Mesenchymal stem cell (in vitro differentiated cells and primary cell): ENCODE measurements around the gene CCDC30.

Experiments used
- DNase-seq: peaks from one replicate; pipeline ENCODE4 v3.0.0-alpha.2; 2013
- H2AFZ ChIP-seq: one replicate; pipeline ENCODE4 v1.6.1; 2013; ENCODE audit warnings: low read depth, mild to moderate bottlenecking, control low read depth, inconsistent platforms, low read length, moderate library complexity
- H2AK5ac ChIP-seq: 2 replicates; pipeline ENCODE4 v1.6.1; 2013; ENCODE audit warnings: low read length, moderate library complexity, mild to moderate bottlenecking, inconsistent platforms; ENCODE audit not compliant: severe bottlenecking
- H2BK120ac ChIP-seq: one replicate; pipeline ENCODE4 v1.6.1; 2013; ENCODE audit warnings: low read depth, mild to moderate bottlenecking, inconsistent platforms, low read length, moderate library complexity
- H2BK12ac ChIP-seq, 2 experiments: one replicate each; pipeline ENCODE4 v1.6.1; 2013; ENCODE audit warnings: inconsistent platforms in 2 of 2, low read length in 2 of 2, mild to moderate bottlenecking in 2 of 2, moderate library complexity in 2 of 2, control low read depth in 1 of 2
- H2BK15ac ChIP-seq: one replicate; pipeline ENCODE4 v1.6.1; 2013; ENCODE audit warnings: mild to moderate bottlenecking, low read depth, inconsistent platforms; ENCODE audit not compliant: poor library complexity, severe bottlenecking
- H2BK5ac ChIP-seq: 2 replicates; pipeline ENCODE4 v1.6.1; 2013; ENCODE audit warnings: low read depth, mild to moderate bottlenecking, low read length, control low read depth, inconsistent platforms; ENCODE audit not compliant: poor library complexity, severe bottlenecking
- H3K14ac ChIP-seq, 2 experiments: one replicate each; pipeline ENCODE4 v1.6.1; 2013; ENCODE audit warnings: inconsistent platforms in 2 of 2, low read length in 2 of 2, control low read depth in 1 of 2, mild to moderate bottlenecking in 1 of 2, moderate library complexity in 1 of 2
- H3K18ac ChIP-seq, 2 experiments: one replicate each; pipeline ENCODE4 v1.6.1; 2013; ENCODE audit warnings: inconsistent platforms in 2 of 2, low read length in 2 of 2, control low read depth in 1 of 2, low read depth in 1 of 2, mild to moderate bottlenecking in 1 of 2
- H3K23ac ChIP-seq, 2 experiments: one replicate each; pipeline ENCODE4 v1.6.1; 2013; ENCODE audit warnings: inconsistent platforms in 2 of 2, low read length in 2 of 2, mild to moderate bottlenecking in 2 of 2, moderate library complexity in 2 of 2, control low read depth in 1 of 2
- H3K27ac ChIP-seq: 2 replicates; pipeline ENCODE4 v1.5.1; 2013; ENCODE audit warnings: mild to moderate bottlenecking, moderate library complexity, low read length, control low read depth, inconsistent platforms; ENCODE audit not compliant: poor library complexity, severe bottlenecking
- H3K27me3 ChIP-seq, 2 experiments: 2 replicates each; pipeline versions ENCODE4 v1.6.1 to v1.7.0; 2013; ENCODE audit warnings: low read length in 2 of 2, mild to moderate bottlenecking in 2 of 2, moderate library complexity in 2 of 2, control low read depth in 1 of 2, inconsistent platforms in 1 of 2; ENCODE audit not compliant: control insufficient read depth in 1 of 2, insufficient read depth in 1 of 2
- H3K36me3 ChIP-seq, 2 experiments: 2 replicates each; pipeline versions ENCODE4 v1.6.1 to v1.7.0; 2013; ENCODE audit warnings: low read length in 2 of 2, control low read depth in 1 of 2, inconsistent platforms in 1 of 2, low read depth in 1 of 2, mild to moderate bottlenecking in 1 of 2; ENCODE audit not compliant: insufficient read depth in 2 of 2, control insufficient read depth in 1 of 2
- H3K4ac ChIP-seq, 2 experiments: one replicate each; pipeline ENCODE4 v1.6.1; 2013; ENCODE audit warnings: inconsistent platforms in 2 of 2, low read length in 2 of 2, mild to moderate bottlenecking in 2 of 2, moderate library complexity in 2 of 2, control low read depth in 1 of 2, low read depth in 1 of 2
- H3K4me1 ChIP-seq: 2 replicates; pipeline ENCODE4 v1.6.1; 2013; ENCODE audit warnings: low read depth, low read length, control low read depth; ENCODE audit not compliant: control insufficient read depth, insufficient read depth
- H3K4me2 ChIP-seq: 2 replicates; pipeline ENCODE4 v1.6.1; 2013; ENCODE audit warnings: low read length, mild to moderate bottlenecking, inconsistent platforms; ENCODE audit not compliant: poor library complexity, severe bottlenecking
- H3K4me3 ChIP-seq, 2 experiments: 2 replicates each; pipeline versions ENCODE4 v1.5.1 to v1.7.0; 2013; ENCODE audit warnings: low read length in 2 of 2, mild to moderate bottlenecking in 2 of 2, control low read depth in 1 of 2, low read depth in 1 of 2; ENCODE audit not compliant: insufficient read depth in 1 of 2
- H3K79me1 ChIP-seq: replicated peaks from 2 replicates; pipeline ENCODE4 v1.6.1; 2013; ENCODE audit warnings: mild to moderate bottlenecking, control low read depth, low read length, inconsistent platforms; ENCODE audit not compliant: poor library complexity, severe bottlenecking
- H3K9ac ChIP-seq: 2 replicates; pipeline ENCODE4 v1.7.0; 2013; ENCODE audit warnings: mild to moderate bottlenecking, low read length, moderate library complexity
- H3K9me3 ChIP-seq: 2 replicates; pipeline ENCODE4 v1.7.0; 2013; ENCODE audit warnings: mild to moderate bottlenecking, low read length; ENCODE audit not compliant: control insufficient read depth
- H4K8ac ChIP-seq: one replicate; pipeline ENCODE4 v1.6.1; 2013; ENCODE audit warnings: inconsistent platforms, mild to moderate bottlenecking, low read length, moderate library complexity
- H4K91ac ChIP-seq: one replicate; pipeline ENCODE4 v1.6.1; 2013; ENCODE audit warnings: mild to moderate bottlenecking, low read length, inconsistent platforms
- WGBS: methylation state at CpG from one replicate; pipeline ENCODE4 v1.1.7; 2013; ENCODE audit warnings: mixed read lengths; 5-methylcytosine and 5-hydroxymethylcytosine counted together

Gene CCDC30

GRCh38 chr1:42456010-42456753 is 6.9 kb upstream of the CCDC30 start, which contains the start of the genes PPCS and ZMYND12:
PPCS (plus strand) TSS chr1:42456543; CDS start chr1:42456566, 23 bp downstream.
ZMYND12 (minus strand) TSS chr1:42456022; CDS start chr1:42455997, 25 bp downstream.
- WGBS = under 1% methylated on average over 65 of the region's 66 CpGs
- Histone ChIP-seq H2BK12ac (peak within 1 kb of the TSS; percentile 63 to 65), H3K36me3 (peaks cover 0 to 34% of the 10 kb centered on the region in 2 experiments), H2BK5ac (peak within 1 kb of the TSS; percentile 89), H2AFZ (peak within 1 kb of the TSS; percentile 98), H4K91ac (peak within 1 kb of the TSS; percentile 98), H3K4me1 (peaks cover 8% of the 10 kb centered on the region), H3K23ac (peak within 1 kb of the TSS in 1 of 2 experiments; percentile 20), H3K9me3 (no peaks in the 10 kb centered on the region), H2AK5ac (peak within 1 kb of the TSS; percentile 49), H3K27me3 (no peaks in the 10 kb centered on the region), H4K8ac (peak within 1 kb of the TSS; percentile 99), H3K4me3 (peak within 1 kb of the TSS; percentile 88 to 94), H3K4ac (peak within 1 kb of the TSS; percentile 99), H3K4me2 (peak within 1 kb of the TSS; percentile 78), H2BK15ac (peak within 1 kb of the TSS; percentile 98), H3K14ac (peak within 1 kb of the TSS; percentile 47 to 96), H3K27ac (peak within 1 kb of the TSS; percentile 91), H3K9ac (peak within 1 kb of the TSS; percentile 96), H2BK120ac (peak within 1 kb of the TSS; percentile 95), H3K18ac (peak within 1 kb of the TSS; percentile 93 to 100), H3K79me1 (peaks cover 18% of the 10 kb centered on the region)
- peak; percentile 93 for DNase-seq

- Histone ChIP-seq H2BK15ac (peak overlapping the region; percentile 98), H3K14ac (peak overlapping the region; percentile 47 to 96), H3K4ac (peak overlapping the region; percentile 99), H2BK5ac (peak overlapping the region; percentile 89), H3K9ac (peak overlapping the region; percentile 96), H3K18ac (peak overlapping the region; percentile 93 to 100), H2AK5ac (peak overlapping the region; percentile 31), H3K79me1 (peaks cover 18% of the 10 kb centered on the region), H3K4me1 (peaks cover 8% of the 10 kb centered on the region), H3K4me3 (peak overlapping the region; percentile 88 to 94), H3K4me2 (peak overlapping the region; percentile 78), H3K36me3 (peaks cover 0 to 36% of the 10 kb centered on the region in 2 experiments), H4K8ac (peak overlapping the region; percentile 99), H2BK120ac (peak overlapping the region; percentile 95), H2BK12ac (peak overlapping the region in 1 of 2 experiments; percentile 63), H3K23ac (peak overlapping the region in 1 of 2 experiments; percentile 20), H2AFZ (peak overlapping the region; percentile 98), H3K27me3 (no peaks in the 10 kb centered on the region), H3K9me3 (no peaks in the 10 kb centered on the region), H4K91ac (peak overlapping the region; percentile 98), H3K27ac (peak overlapping the region; percentile 91)
- 3% methylated on average over 23 of the region's 23 CpGs for WGBS
- DNase-seq = peak; percentile 75
These were observed 6.4 kb upstream of the CCDC30 start for GRCh38 chr1:42456754-42457089.

- Histone ChIP-seq H2BK5ac (no peak overlapping the region), H3K27ac (no peak overlapping the region), H3K4me1 (peaks cover 6% of the 10 kb centered on the region), H3K9me3 (no peaks in the 10 kb centered on the region), H3K9ac (no peak overlapping the region), H2BK120ac (no peak overlapping the region), H3K18ac (no peak overlapping the region), H3K14ac (no peak overlapping the region), H3K4me3 (no peak overlapping the region), H2BK15ac (no peak overlapping the region), H3K23ac (no peak overlapping the region), H3K4ac (no peak overlapping the region), H2AFZ (no peak overlapping the region), H2BK12ac (no peak overlapping the region), H2AK5ac (no peak overlapping the region), H3K36me3 (peaks cover 0 to 36% of the 10 kb centered on the region in 2 experiments), H4K91ac (no peak overlapping the region), H3K27me3 (no peaks in the 10 kb centered on the region), H3K4me2 (no peak overlapping the region), H4K8ac (no peak overlapping the region), H3K79me1 (peaks cover 13% of the 10 kb centered on the region)
- WGBS = no CpG with 5 or more reads among the region's 2 CpGs
- no peak for DNase-seq
These were observed 1.9 kb upstream of the CCDC30 start for GRCh38 chr1:42461196-42461595.

GRCh38 chr1:42463921-42464320 is 835 bp downstream of the CCDC30 start:
- no peak overlapping the region for H3K4ac ChIP-seq
- no peaks in the 10 kb centered on the region for H3K27me3 ChIP-seq
- peaks cover 0 to 24% of the 10 kb centered on the region in 2 experiments for H3K36me3 ChIP-seq
- H3K79me1 ChIP-seq = peaks cover 2% of the 10 kb centered on the region
- no peak overlapping the region for H3K23ac ChIP-seq
- DNase-seq = peak; percentile 31
- H2BK15ac ChIP-seq = no peak overlapping the region
- H3K18ac ChIP-seq = no peak overlapping the region
- peak overlapping the region in 1 of 2 experiments; percentile 90 for H3K4me3 ChIP-seq
- H3K27ac ChIP-seq = no peak overlapping the region
- H2BK120ac ChIP-seq = no peak overlapping the region
- WGBS = 91% methylated on average over 3 of the region's 3 CpGs
- H3K9ac ChIP-seq = peak overlapping the region; percentile 93
- H3K9me3 ChIP-seq = no peaks in the 10 kb centered on the region
- no peak overlapping the region for H4K8ac ChIP-seq
- peak overlapping the region; percentile 90 for H3K4me2 ChIP-seq
- H2AFZ ChIP-seq = no peak overlapping the region
- H2BK12ac ChIP-seq = no peak overlapping the region
- no peak overlapping the region for H2AK5ac ChIP-seq
- H3K14ac ChIP-seq = no peak overlapping the region
- no peak overlapping the region for H2BK5ac ChIP-seq
- no peak overlapping the region for H4K91ac ChIP-seq
- H3K4me1 ChIP-seq = peaks cover 2% of the 10 kb centered on the region
